Esophagus squamous epithelium (tissue), 5 donors: ENCODE data around the gene TAGAP. TPM values are rescaled to one million over a fixed set of nuclear protein-coding genes. Genes with fewer than 3 reads are reported as not detected.

ENCODE experiments used
- DNase-seq: peaks from one replicate; lab custom pipeline; 2025; lab: John Stamatoyannopoulos, UW
- H3K27ac ChIP-seq, 4 donors: fragments of 200-600 bp; sonication (generic); one replicate each; pipeline ENCODE4 v1.5.1; 2016 to 2019; ENCODE audit warnings: mild to moderate bottlenecking in 1 of 4
- H3K27me3 ChIP-seq, 4 donors: fragments of 200-600 bp; sonication (generic); 1 replicate in 3 of 4; 2 replicates in 1 of 4; pipeline versions ENCODE4 v1.5.1 to v1.6.0; 2017 to 2021; ENCODE audit warnings: antibody characterized with exemption in 1 of 4
- H3K36me3 ChIP-seq, 3 donors: fragments of 200-600 bp; sonication (generic); one replicate each; pipeline ENCODE4 v1.5.1; 2016 to 2019
- H3K4me1 ChIP-seq, 3 donors: fragments of 200-600 bp; sonication (generic); one replicate each; pipeline ENCODE4 v1.5.1; 2017 to 2019
- H3K4me3 ChIP-seq, 4 donors: fragments of 200-600 bp; sonication (generic); 1 replicate in 3 of 4; 2 replicates in 1 of 4; pipeline ENCODE4 v1.5.1; 2016 to 2019; ENCODE audit warnings: mild to moderate bottlenecking in 2 of 4, moderate library complexity in 1 of 4
- H3K9me3 ChIP-seq, 3 donors: fragments of 200-600 bp; sonication (generic); one replicate each; pipeline ENCODE4 v1.5.1; 2016 to 2019
- POLR2A ChIP-seq, 4 donors: fragments of 450-650 bp; IDR thresholded peaks; one replicate each; pipeline ENCODE4 v1.6.1; 2017; ENCODE audit warnings: antibody characterized with exemption in 4 of 4, mild to moderate bottlenecking in 4 of 4, moderate library complexity in 3 of 4
- WGBS, 2 donors: methylation state at CpG; one replicate each; pipeline ENCODE4 v1.1.5; 2018; 5-methylcytosine and 5-hydroxymethylcytosine counted together
- intact Hi-C: fragments of 100-400 bp; cut with DNase I; formaldehyde crosslinking; loops from one replicate; pipeline ENCODE4 v1.15.0; 2022
- total RNA-seq, 4 donors: library from RNA; depleted of rRNA; stranded (reverse); fragments of >200 nt; gene quantifications; one replicate each; pipeline ENCODE4 v1.1.0, GENCODE V29; 2016
- TF ChIP-seq, protein P1 (sequence below), 6 experiments: fragments of 450-650 bp in 4 of 6; fragments of 200-600 bp in 2 of 6; sonication (generic) in 2 of 6; IDR thresholded peaks; one replicate each; pipeline ENCODE4 v1.5.1; 2016 to 2019; ENCODE audit warnings: antibody characterized with exemption in 6 of 6, mild to moderate bottlenecking in 4 of 6, moderate library complexity in 4 of 6
- donor health status: DM: yes; HTN: yes; CAD: no.

The TAGAP gene
- total RNA-seq, 4 donors from 2014 or later: 0.83 to 3.6 (median 2.4) TPM

DNA sequence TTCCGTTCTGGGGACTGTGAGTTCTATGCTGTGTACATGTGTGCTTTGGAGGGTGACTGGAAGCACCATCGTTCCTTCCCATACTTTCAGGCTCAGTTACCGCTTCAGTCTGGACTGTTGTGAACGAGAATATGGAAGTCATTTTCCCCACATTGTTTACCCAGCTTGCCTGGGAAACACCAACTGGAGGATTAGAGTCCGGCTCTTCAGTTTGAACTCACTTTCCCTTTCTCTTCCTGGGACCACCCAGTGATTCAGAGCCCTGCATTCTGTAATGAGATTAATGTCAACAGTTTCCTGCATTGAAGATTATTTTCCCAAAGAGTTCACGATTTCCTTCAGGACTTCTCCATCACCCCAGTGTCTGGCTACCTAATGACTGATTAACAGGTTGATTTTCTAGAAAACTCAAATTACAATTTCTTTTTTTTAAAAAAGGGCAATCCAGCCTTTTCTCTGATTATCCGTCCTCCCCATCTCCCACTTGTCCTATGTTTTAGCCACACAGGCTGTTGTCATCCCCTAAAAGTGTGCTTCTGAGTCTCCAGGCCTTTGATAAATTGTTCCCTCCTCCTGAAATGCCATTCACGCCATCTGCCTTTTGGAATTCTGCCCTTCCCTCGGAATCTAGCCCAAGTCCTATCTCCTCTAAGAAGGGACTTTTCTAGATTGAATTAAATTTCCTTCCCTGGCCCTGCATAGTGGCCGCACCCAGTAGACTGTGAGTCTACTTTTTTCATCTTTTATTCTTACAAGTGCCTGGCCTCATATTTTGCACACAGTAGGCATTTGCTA, 3.3 kb upstream of the TAGAP start:
- intact Hi-C loops: no loop called here

DNA sequence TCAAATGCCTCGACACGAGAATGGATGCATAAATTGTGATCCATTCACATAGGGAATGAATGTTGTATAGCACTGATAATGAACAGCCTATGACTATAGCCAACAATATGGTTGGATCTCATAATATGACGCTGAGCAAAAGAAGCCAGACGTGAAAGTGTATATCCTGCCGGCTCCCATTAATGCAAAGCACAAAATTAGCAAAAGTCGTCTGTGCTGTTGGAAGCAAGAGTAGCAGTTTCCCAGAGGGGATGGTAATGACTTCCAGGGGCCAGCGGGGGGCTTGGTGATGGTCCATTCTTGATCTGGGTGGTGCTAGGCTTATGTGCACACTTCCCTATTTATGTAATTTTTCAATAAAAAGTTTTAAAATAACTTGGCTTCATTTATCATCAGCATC, 1.0 kb upstream of the TAGAP start:
- Histone ChIP-seq H3K27ac (no peak overlapping the region), H3K4me1 (peaks cover 0 to 23% (median 8%) of the 10 kb centered on the region in 3 donors), H3K4me3 (no peak overlapping the region), H3K27me3 (peaks cover 0 to 5% (median 0%) of the 10 kb centered on the region in 4 donors), H3K9me3 (no peaks in the 10 kb centered on the region), H3K36me3 (no peaks in the 10 kb centered on the region)
- 72 to 75% methylated on average over 7 of the region's 7 CpGs for WGBS, 2 donors
- no peak for TF ChIP-seq POLR2A (IDR thresholded peaks at IDR 0.05)
- TF ChIP-seq, protein P1, sequence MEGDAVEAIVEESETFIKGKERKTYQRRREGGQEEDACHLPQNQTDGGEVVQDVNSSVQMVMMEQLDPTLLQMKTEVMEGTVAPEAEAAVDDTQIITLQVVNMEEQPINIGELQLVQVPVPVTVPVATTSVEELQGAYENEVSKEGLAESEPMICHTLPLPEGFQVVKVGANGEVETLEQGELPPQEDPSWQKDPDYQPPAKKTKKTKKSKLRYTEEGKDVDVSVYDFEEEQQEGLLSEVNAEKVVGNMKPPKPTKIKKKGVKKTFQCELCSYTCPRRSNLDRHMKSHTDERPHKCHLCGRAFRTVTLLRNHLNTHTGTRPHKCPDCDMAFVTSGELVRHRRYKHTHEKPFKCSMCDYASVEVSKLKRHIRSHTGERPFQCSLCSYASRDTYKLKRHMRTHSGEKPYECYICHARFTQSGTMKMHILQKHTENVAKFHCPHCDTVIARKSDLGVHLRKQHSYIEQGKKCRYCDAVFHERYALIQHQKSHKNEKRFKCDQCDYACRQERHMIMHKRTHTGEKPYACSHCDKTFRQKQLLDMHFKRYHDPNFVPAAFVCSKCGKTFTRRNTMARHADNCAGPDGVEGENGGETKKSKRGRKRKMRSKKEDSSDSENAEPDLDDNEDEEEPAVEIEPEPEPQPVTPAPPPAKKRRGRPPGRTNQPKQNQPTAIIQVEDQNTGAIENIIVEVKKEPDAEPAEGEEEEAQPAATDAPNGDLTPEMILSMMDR (IDR thresholded peaks at IDR 0.05): no peak
- intact Hi-C loops: no loop called here
- DNase-seq: no peak

More for the DNA sequence above, 3.3 kb upstream of the TAGAP start:
- H3K27me3 ChIP-seq: peaks cover 0 to 5% (median 0%) of the 10 kb centered on the region in 4 donors
- no peak for DNase-seq
- no peaks in the 10 kb centered on the region for H3K9me3 ChIP-seq
- H3K4me3 ChIP-seq: no peak overlapping the region
- peaks cover 0 to 2% (median 0%) of the 10 kb centered on the region in 3 donors for H3K4me1 ChIP-seq
- H3K36me3 ChIP-seq: no peaks in the 10 kb centered on the region
- TF ChIP-seq, protein P1 (IDR thresholded peaks at IDR 0.05): no peak
- no peak for TF ChIP-seq POLR2A (IDR thresholded peaks at IDR 0.05)
- no peak overlapping the region for H3K27ac ChIP-seq
- WGBS, 2 donors: 63 to 67% methylated on average over 10 of the region's 10 CpGs

DNA sequence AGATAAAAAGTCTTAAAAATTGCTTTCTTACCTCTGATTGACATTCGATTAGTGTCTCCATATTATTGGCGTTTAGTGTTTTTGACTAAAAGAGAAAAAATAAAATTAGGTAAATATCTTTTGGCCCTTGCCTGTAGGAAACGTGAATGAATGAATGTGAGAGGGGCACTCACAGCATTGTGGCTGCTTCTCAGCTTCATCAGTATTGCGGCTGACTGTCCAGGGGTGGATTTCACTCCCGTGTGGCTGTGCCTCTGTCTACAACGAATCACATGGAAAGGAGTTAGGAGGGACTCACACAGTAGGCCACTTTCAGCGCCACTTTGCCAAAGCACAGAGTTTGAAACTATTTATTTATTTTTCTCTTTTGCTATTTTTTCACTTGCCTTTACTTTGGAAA, 844 bp downstream of the TAGAP start:
- Histone ChIP-seq H3K9me3 (no peaks in the 10 kb centered on the region), H3K36me3 (no peaks in the 10 kb centered on the region), H3K4me1 (peaks cover 4 to 39% (median 8%) of the 10 kb centered on the region in 3 donors), H3K4me3 (peak overlapping the region in 3 of 4 donors; percentile 28 to 52 (median 32)), H3K27me3 (peaks cover 0 to 5% (median 0%) of the 10 kb centered on the region in 4 donors), H3K27ac (peak overlapping the region in 2 of 4 donors; percentile 26 to 82)
- whole genome bisulfite sequencing, 2 donors: 55 to 70% methylated on average over 7 of the region's 7 CpGs
- DNase-seq: no peak
- TF ChIP-seq, protein P1 (IDR thresholded peaks at IDR 0.05): no peak
- intact Hi-C loops: no loop called here

DNA sequence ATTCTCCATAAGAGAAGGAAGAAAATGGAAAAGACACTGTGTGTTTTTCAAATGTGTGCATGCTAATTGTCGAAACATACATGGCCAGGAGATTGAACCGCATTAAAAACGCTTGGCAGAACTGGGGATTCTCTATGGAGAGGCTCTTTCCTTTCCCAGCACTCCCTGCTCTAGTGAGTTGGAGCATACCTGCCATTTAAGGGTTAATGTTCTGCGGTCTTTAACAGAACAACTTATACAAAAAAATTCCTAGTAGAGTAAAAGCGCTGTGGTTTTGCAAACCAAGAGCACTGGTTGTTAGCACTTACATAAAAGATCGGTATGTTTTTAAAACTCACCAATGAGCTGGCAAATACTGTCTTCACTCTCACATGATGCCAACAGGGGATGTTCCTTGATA, 1.5 kb downstream of the TAGAP start:
- 68 to 75% methylated on average over 6 of the region's 6 CpGs for WGBS, 2 donors
- H3K27ac ChIP-seq: peak overlapping the region; percentile 10 to 82 (median 42)
- H3K4me1 ChIP-seq: peaks cover 5 to 46% (median 8%) of the 10 kb centered on the region in 3 donors
- H3K4me3 ChIP-seq: peak overlapping the region in 3 of 4 donors; percentile 5 to 52 (median 28)
- DNase-seq: no peak
- H3K9me3 ChIP-seq: no peaks in the 10 kb centered on the region
- intact Hi-C loops: no loop called here
- no peaks in the 10 kb centered on the region for H3K36me3 ChIP-seq
- H3K27me3 ChIP-seq: peaks cover 0 to 5% (median 0%) of the 10 kb centered on the region in 4 donors
- TF ChIP-seq POLR2A (IDR thresholded peaks at IDR 0.05): peak in 1 of 4 donors; percentile 22
- TF ChIP-seq, protein P1 (IDR thresholded peaks at IDR 0.05): no peak

DNA sequence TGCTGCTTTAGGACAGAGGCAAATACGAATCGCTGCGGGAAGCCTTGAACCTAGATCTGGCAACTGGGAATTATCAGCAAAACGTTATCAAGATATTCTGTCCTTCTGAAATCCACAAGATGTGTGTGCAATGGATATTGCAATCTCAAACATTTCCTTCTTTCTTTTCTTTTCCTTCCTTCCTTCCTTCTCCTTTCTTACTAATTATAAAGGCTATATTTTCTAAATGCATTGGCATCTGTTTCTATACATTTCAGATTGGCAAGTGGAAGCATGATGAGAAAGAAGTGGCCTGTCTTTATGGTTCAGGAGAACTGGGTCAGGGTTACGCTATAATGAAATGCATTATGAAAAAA, 2.0 kb downstream of the TAGAP start:
- H3K4me1 ChIP-seq: peaks cover 5 to 51% (median 8%) of the 10 kb centered on the region in 3 donors
- H3K27ac ChIP-seq: peak overlapping the region; percentile 47 to 82 (median 62)
- no peaks in the 10 kb centered on the region for H3K36me3 ChIP-seq
- peaks cover 0 to 5% (median 0%) of the 10 kb centered on the region in 4 donors for H3K27me3 ChIP-seq
- TF ChIP-seq POLR2A (IDR thresholded peaks at IDR 0.05): no peak
- TF ChIP-seq, protein P1 (IDR thresholded peaks at IDR 0.05): no peak
- DNase-seq: no peak
- H3K9me3 ChIP-seq: no peaks in the 10 kb centered on the region
- 13 to 15% methylated on average over 5 of the region's 5 CpGs for WGBS, 2 donors
- intact Hi-C loops: no loop called here
- peak overlapping the region in 3 of 4 donors; percentile 5 to 52 (median 28) for H3K4me3 ChIP-seq
